GM19193 (cell line): ENCODE measurements around the gene TMEM185A.

Experiments used
- POLR2A ChIP-seq: IDR thresholded peaks from 4 replicates; pipeline ENCODE4 v1.6.1; 2011; ENCODE audit not compliant: insufficient read depth, insufficient read length; ENCODE audit errors: extremely low read depth

TMEM185A gene

GRCh38 chrX:149631234-149632165 is at the start of gene TMEM185A:
Gene TMEM185A, minus strand, starts transcription at chrX:149631792. Its CDS starts 212 bp downstream, at chrX:149631580.
- TF ChIP-seq POLR2A = peak; percentile 45

- TF ChIP-seq POLR2A = no peak
Observed at GRCh38 chrX:149681182-149681581, 49.6 kb upstream of the TMEM185A start.

- TF ChIP-seq POLR2A = no peak
Observed at GRCh38 chrX:149652232-149652981, 20.8 kb upstream of the TMEM185A start.

GRCh38 chrX:149650162-149650561 is 18.6 kb upstream of the TMEM185A start:
- TF ChIP-seq POLR2A = no peak

GRCh38 chrX:149648932-149649331 is 17.3 kb upstream of the TMEM185A start:
- TF ChIP-seq POLR2A = no peak

- TF ChIP-seq POLR2A = no peak
Observed at GRCh38 chrX:149647505-149647904, 15.9 kb upstream of the TMEM185A start.

- TF ChIP-seq POLR2A = no peak
Observed at GRCh38 chrX:149643496-149643895, 11.9 kb upstream of the TMEM185A start.

- no peak for TF ChIP-seq POLR2A
Observed at GRCh38 chrX:149641835-149642234, 10.2 kb upstream of the TMEM185A start.

GRCh38 chrX:149641432-149641831 is 9.8 kb upstream of the TMEM185A start:
- no peak for TF ChIP-seq POLR2A

GRCh38 chrX:149639568-149639967 is 8.0 kb upstream of the TMEM185A start:
- TF ChIP-seq POLR2A = no peak

- no peak for TF ChIP-seq POLR2A
Observed at GRCh38 chrX:149638860-149639259, 7.3 kb upstream of the TMEM185A start.

GRCh38 chrX:149633511-149633910 is 1.9 kb upstream of the TMEM185A start:
- no peak for TF ChIP-seq POLR2A

GRCh38 chrX:149630681-149631233 is 835 bp downstream of the TMEM185A start:
- TF ChIP-seq POLR2A = no peak

- TF ChIP-seq POLR2A = no peak
Observed at GRCh38 chrX:149629730-149630387, 1.7 kb downstream of the TMEM185A start.

GRCh38 chrX:149628768-149629167 is 2.8 kb downstream of the TMEM185A start:
- TF ChIP-seq POLR2A = no peak
